ENCODE data around the gene SLC12A7.

- no peak for TF ChIP-seq CTCF (IDR thresholded peaks at IDR 0.05)
- TF ChIP-seq POLR2A (IDR thresholded peaks at IDR 0.05): no peak
Observed at GRCh38 chr5:1121044-1121443, 9.2 kb upstream of the SLC12A7 start.

Measured in sigmoid colon (tissue), 3 donors.